ENCODE measurements around the gene SMURF2. TPM values are rescaled to one million over a fixed set of nuclear protein-coding genes. Genes with fewer than 3 reads are reported as not detected.
A peak's percentile ranks its signal among the peaks of the same experiment; 100 is the strongest.
"Not testable (repeated sequence)": the region's sequence is repeated elsewhere in the genome, so short reads cannot be mapped to it uniquely, and the experiment has no call there.

The SMURF2 gene
- 43.3 and 68.7 TPM in 2 replicates for total RNA-seq (2014; rRNA removed; shearing (Covaris generic))

GRCh38 chr17:64661976-64662773 is at the start of gene SMURF2:
SMURF2 (minus strand) TSS chr17:64662307; CDS start chr17:64661880, 427 bp downstream.
- peak; percentile 68 for DNase-seq (ENCODE audit: low read depth)

DNA sequence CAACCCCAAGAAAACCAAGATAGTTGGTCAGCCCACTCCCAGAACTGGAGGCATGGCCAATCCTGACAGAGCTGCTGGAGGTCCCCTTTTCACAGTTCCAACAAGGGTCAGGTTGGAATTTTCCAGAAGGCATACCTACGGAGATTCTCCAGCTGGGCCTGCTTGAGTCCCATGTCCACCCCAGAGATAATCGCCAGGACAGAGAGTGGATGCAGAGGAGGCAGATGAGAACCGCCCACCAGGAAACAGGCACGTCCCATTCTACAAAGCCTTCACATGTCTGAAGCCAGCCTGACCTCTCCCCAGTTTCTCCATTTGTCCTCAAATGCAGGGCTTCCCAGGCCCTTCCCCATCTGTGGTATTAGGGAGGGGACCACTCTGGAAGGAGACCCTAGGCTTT is 47.4 kb upstream of the SMURF2 start:
- no peak for DNase-seq (ENCODE audit: low read depth)

DNA sequence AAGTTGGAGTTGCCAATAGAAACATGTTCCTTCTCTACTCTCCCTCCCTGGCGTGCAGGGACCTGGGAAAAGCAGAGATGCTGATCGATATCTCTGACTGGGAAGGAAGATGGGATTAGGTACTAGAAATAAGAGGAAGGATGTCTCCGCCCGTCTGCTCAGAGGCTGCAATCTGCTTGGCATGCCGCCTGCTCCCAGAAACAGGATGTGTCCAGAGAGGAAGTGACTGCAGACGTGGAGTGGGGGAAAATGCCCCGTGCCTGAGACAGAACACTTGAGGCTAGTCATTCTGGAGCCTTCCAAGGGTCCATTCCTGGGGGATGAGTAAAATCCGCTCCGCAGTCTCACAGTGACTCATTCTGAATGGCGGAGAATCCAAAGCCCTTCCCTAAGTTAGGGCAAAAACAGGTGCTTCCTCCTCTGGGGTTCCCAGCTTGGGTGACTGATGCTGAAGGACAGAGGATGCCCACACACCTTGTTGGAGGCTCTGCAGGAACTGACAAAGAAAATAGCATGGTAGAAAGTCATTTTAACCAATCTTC is 45.0 kb upstream of the SMURF2 start:
- DNase-seq (ENCODE audit: low read depth): peak; percentile 99

- DNase-seq (ENCODE audit: low read depth): peak; percentile 83
Observed at GRCh38 chr17:64706224-64707049, 44.3 kb upstream of the SMURF2 start.

DNA sequence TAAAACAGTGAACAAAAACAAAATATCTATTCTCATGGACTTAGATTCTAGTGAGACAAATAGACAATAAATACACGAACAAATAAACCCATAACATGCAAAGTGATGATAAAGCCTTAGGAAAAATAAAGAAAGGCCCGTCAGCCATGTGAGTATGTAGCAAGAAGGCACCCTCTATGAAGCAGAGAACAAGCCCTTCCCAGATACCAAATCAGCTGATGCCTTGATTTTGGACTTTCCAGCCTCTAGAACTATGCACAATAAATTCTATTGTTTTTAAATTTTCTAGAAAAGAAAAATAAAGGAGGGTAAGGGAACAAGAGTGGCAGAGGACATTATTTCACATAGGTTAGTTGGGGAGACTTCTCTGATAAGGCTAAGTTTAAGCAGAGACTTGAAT is 40.7 kb upstream of the SMURF2 start:
- DNase-seq (ENCODE audit: low read depth): no peak

GRCh38 chr17:64698725-64699124 is 36.6 kb upstream of the SMURF2 start:
- DNase-seq (ENCODE audit: low read depth): no peak

- peak; percentile 97 for DNase-seq (ENCODE audit: low read depth)
Observed at GRCh38 chr17:64694207-64694606, 32.1 kb upstream of the SMURF2 start.

DNA sequence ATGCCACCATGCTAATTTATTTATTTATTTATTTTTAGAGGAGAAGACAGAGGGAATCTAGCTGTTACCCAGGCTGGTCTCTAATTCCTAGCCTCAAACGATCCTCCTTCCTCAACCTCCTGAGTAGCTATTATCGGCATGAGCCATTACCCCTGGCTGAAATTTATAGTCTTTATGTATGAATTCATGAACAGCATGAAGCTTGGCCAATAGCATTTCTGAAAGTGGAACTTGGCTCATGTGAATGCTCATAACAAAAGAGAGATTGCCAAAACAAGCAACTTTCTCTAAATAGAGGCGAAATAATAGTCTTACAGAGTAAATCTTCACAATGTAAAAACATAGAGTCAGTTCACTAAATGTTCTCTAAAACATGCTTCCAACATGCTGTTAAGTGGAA is 30.1 kb upstream of the SMURF2 start:
- no peak for DNase-seq (ENCODE audit: low read depth)

- no peak for DNase-seq (ENCODE audit: low read depth)
Observed at GRCh38 chr17:64689106-64689505, 27.0 kb upstream of the SMURF2 start.

- DNase-seq (ENCODE audit: low read depth): no peak
Observed at GRCh38 chr17:64688481-64688880, 26.4 kb upstream of the SMURF2 start.

DNA sequence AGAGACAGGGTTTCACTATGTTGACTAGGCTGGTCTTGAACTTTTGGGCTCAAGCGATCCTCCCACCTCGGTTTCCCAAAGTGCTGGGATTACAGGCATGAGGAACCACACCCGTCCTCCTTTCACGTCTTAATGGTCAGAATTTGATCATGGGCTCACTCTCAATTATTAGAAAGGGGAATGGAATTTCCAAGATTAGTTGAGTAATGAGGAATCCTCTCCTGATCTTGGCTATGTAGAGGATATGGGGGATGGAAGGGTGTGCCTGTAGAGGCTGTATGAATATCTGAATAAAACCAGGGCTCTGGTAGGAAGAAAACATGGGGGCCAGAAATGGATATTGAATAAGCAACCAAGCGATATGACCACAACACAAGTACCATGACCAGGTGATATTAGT is 25.9 kb upstream of the SMURF2 start:
- DNase-seq (ENCODE audit: low read depth): peak; percentile 69

DNA sequence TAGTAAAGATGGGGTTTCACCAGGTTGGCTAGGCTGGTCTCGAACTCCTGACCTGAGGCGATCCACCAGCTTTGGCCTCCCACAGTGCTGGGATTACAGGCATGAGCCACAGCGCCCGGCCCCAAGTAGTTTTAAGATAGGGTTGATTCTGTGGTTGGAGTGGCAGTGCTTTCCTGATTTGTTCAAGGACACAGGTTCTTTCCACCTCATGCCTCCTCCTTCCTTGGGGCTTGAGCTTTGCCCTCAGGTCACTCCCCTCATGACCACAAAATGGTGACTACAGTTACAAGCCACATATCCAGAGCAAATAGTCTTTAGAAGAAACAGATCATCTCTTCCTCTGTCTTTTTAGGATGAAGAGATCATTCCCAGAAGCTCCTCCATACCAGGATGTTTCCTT is 25.3 kb upstream of the SMURF2 start:
- peak; percentile 79 for DNase-seq (ENCODE audit: low read depth)

GRCh38 chr17:64686705-64687104 is 24.6 kb upstream of the SMURF2 start:
- peak; percentile 40 for DNase-seq (ENCODE audit: low read depth)

GRCh38 chr17:64685705-64686104 is 23.6 kb upstream of the SMURF2 start:
- no peak for DNase-seq (ENCODE audit: low read depth)

DNA sequence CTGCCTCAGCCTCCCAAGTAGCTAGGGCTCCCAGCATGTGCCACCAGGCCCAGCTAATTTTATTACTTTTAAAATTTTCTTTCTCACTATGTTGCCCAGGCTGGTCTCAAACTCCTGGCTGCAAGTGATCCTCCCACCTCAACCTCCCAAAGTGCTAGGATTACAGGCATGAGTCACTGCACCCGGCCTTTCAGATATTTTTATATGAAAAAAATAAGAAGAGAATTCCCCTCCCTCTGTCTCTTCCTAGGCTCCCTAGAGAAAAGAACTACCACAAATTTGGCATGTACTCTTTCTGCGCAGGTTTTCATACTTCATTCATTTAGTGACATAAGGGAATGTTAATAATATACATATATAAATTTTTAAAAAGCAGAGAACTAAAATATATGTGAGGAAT is 21.7 kb upstream of the SMURF2 start:
- DNase-seq (ENCODE audit: low read depth): peak; percentile 74

DNA sequence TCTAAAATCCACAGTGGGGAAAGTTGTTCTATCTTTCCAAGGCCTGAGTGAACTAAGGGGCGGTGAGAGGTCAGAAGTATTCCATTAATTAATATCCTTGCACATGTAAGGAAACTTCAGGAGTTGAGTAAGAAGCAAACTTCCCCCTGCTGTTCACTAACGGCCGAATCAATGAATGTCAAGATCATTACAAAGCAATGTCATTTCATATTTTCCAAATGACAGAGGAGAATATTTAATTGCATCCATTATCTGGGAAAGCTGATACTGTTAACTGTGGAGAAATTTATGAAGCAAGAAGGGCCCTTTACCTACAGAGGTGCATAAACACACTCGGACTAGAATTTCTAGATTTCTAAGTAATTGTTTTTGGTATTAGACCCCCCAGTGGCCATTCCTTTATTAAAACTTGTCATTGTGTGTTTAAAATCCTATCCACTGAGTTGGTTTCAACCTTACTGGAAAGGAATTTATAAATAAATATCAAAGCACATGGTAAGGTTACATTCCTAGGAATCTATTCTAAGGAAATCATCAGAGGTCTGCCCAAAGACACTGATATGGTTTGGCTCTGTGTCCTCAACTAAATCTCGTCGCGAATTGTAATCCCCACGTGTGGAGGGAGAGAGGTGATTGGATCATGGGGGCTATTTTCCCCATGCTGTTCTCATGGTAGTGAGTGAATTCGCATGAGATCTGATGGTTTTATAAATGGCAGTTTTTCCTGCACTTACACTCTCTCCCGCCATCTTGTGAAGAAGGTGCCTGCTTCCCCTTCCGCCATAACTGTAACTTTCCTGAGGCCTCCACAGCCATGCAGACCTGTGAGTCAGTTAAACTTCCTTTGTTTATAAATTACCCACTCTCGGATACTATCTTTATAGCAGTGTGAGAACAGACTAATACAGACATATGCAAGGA is 20.4 kb upstream of the SMURF2 start:
- DNase-seq (ENCODE audit: low read depth): peak; percentile 88

- DNase-seq (ENCODE audit: low read depth): peak; percentile 98
Observed at GRCh38 chr17:64679710-64680216, 17.7 kb upstream of the SMURF2 start.

DNA sequence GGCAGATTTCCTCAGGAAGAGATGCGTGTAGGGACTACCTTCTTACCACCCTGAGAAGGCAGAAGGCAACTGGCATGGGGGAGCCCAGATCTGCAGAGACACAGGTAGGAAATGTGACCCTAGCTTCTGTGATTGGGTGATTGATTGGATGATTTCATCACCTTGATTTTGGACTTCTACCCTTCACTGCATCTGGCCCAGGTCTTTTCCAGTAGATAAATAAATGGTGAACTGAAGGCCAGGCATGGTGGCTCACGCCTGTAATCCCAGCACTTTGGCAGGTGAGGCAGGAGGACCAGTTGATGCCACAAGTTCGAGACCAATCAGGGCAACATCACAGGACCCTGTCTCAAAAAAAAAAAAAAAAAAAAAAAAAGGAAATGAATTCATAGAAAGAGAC is 14.7 kb upstream of the SMURF2 start:
- no peak for DNase-seq (ENCODE audit: low read depth)

DNA sequence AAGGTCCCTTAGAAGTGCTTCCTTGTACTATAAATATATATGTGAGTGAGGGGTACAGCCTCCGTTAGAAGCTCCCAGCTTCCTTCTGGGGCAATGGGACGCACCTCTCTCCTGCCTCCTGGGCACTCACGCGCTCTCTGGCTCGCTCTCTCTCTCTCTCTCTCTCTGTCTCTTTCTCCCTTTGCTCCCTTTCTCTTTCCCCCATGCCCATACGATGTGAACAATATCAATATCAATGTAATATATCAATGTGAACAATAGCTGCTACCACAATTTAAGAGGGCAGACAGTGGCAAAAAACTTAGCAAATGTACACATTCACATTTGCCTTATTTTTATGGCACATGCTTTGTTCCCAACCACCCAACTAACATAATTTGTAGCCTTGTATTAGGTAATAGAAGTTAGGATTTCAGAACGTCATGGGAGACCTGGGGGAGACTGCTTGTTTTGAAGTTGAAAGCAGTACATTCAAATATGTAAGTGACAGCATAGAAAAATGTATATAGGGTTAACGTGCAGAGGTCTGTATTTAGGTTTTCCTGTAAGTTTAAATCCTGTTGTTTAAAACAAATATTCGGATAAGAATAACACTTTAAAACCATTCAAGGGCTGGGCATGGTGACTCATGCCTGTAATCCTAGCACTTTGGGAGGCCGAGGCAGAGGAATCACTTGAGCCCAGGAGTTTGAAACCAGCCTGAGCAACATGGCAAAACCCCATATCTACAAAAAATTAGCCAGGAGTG is 8.9 kb upstream of the SMURF2 start:
- DNase-seq (ENCODE audit: low read depth): not testable (repeated sequence)
